ENCODE measurements around the gene RPS15A. TPM values are rescaled to one million over a fixed set of nuclear protein-coding genes. Genes with fewer than 3 reads are reported as not detected.

Gene RPS15A
- polyA plus RNA-seq, 1 experiment, result 2,792 TPM

DNA sequence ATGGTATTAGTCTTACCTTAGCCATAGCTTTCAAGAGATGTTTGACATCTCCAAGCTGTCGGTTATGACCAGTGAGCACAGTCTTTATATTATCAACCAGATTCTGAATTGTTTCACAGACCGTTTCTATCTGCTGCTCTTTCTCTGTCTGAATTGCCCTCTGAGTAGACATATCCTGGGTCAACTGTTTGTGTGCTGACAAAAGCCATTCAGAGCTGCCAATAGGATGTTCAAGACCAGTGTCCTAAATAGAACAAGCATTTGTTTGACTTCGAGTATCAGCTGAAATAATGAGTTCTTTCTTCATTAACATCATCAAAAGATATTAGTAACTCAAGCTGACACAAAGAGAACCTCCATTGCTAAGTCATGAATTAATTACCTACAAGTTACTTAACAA, 26.2 kb upstream of the RPS15A start:
- Histone ChIP-seq H3K27me3 (ENCODE audit: control insufficient read depth, insufficient read depth, low read length) (no peaks in the 10 kb centered on the region), H3K4me3 (ENCODE audit: low read depth, low read length) (no peak overlapping the region), H3K36me3 (ENCODE audit: control insufficient read depth, insufficient read depth, low read length) (peaks cover 11% of the 10 kb centered on the region)
- DNase-seq (ENCODE audit: low read depth), result no peak
- CTCF ChIA-PET, result interaction anchor here (1.7 to 3.1 kb wide), 2 partner anchors 15 to 19 kb away, joined by 5 to 20 read pairs; partner anchors contain the start of gene ARL6IP1
- TF ChIP-seq, protein P1, sequence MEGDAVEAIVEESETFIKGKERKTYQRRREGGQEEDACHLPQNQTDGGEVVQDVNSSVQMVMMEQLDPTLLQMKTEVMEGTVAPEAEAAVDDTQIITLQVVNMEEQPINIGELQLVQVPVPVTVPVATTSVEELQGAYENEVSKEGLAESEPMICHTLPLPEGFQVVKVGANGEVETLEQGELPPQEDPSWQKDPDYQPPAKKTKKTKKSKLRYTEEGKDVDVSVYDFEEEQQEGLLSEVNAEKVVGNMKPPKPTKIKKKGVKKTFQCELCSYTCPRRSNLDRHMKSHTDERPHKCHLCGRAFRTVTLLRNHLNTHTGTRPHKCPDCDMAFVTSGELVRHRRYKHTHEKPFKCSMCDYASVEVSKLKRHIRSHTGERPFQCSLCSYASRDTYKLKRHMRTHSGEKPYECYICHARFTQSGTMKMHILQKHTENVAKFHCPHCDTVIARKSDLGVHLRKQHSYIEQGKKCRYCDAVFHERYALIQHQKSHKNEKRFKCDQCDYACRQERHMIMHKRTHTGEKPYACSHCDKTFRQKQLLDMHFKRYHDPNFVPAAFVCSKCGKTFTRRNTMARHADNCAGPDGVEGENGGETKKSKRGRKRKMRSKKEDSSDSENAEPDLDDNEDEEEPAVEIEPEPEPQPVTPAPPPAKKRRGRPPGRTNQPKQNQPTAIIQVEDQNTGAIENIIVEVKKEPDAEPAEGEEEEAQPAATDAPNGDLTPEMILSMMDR (IDR thresholded peaks at IDR 0.05; ENCODE audit: insufficient read depth, low read depth, low read length), result no peak
- POLR2A ChIA-PET, result no interaction called here

DNA sequence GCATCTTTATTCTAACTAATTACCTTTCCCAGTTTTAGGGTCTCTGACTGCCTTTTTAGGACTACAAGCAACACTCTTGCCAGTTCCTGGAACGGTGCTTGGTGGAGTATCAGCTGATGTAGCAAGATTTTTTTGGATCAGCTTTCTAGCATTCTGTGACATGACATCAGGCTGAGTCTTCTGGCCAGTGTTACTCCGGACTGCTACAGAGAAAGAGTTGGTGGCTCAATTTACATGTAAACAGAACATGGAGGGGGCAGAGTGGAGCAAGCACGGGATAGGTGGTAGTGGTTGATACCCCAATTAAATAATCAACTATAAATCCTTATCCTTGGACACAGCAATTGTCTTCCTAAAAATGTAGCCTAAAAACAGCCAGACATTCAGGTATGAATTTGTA, 21.8 kb upstream of the RPS15A start:
- ChIA-PET POLR2A (no interaction called here), CTCF (no interaction called here)
- TF ChIP-seq, protein P1 (IDR thresholded peaks at IDR 0.05; ENCODE audit: insufficient read depth, low read depth, low read length), result no peak
- peaks cover 15% of the 10 kb centered on the region for H3K36me3 ChIP-seq (ENCODE audit: control insufficient read depth, insufficient read depth, low read length)
- H3K4me3 ChIP-seq (ENCODE audit: low read depth, low read length), result no peak overlapping the region
- no peak for DNase-seq (ENCODE audit: low read depth)
- H3K27me3 ChIP-seq (ENCODE audit: control insufficient read depth, insufficient read depth, low read length), result no peaks in the 10 kb centered on the region

DNA sequence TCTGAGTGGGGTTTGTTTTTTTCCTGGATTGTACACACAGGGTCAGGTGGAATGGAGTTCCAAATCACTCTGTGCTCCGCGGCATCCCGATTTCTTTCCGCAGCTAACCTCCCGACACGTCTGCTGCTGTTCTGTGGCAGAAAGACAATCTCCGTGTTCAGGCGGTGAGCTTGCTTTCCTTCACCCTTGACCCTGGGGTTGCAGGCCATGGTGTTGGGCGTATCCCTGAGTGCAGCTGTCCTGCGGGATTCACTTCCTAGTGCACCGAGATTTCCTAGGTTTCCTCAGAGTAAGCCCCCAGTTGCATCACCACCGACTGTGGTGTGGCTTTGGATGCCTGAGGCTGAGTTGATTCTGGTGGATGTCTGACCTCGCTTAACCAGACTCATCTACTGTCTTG, 19.0 kb upstream of the RPS15A start:
- TF ChIP-seq, protein P1 (IDR thresholded peaks at IDR 0.05; ENCODE audit: insufficient read depth, low read depth, low read length), result no peak
- ChIA-PET POLR2A (no interaction called here), CTCF (interaction anchor here (1.1 kb wide), 1 partner anchor 276 kb away, joined by 3 read pairs; no protein-coding TSS in a partner anchor)
- DNase-seq (ENCODE audit: low read depth), result no peak
- H3K36me3 ChIP-seq (ENCODE audit: control insufficient read depth, insufficient read depth, low read length), result peaks cover 13% of the 10 kb centered on the region
- H3K4me3 ChIP-seq (ENCODE audit: low read depth, low read length), result no peak overlapping the region
- no peaks in the 10 kb centered on the region for H3K27me3 ChIP-seq (ENCODE audit: control insufficient read depth, insufficient read depth, low read length)

DNA sequence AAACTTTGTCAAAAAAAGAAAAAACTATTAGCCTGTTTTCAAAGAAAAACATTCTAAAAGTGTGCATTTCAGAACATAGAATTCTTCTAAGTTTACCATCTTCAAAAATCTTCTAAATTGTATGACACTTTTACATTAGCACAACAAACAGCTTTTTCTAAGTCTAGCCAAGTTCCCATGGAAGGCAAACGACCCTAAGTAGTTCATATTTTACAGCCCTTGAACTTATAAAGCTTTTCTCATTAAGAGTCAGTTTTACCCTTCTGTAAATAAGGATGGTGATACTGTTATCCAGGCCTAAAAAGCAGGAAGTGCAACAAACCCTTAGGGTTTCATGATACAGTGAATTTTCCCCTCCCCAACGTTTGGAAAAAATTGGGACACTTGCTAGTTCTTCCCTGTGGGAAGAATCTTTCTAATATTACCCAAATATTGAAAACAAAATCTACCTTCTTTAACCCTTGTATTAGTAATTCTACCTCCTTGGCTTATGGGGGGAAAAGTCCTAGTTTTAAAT, 15.2 kb upstream of the RPS15A start:
- CTCF ChIA-PET, result interaction anchor here (0.6 kb wide), 1 partner anchor 139 kb away, joined by 3 read pairs; no protein-coding TSS in a partner anchor
- H3K4me3 ChIP-seq (ENCODE audit: low read depth, low read length), result no peak overlapping the region
- TF ChIP-seq, protein P1 (IDR thresholded peaks at IDR 0.05; ENCODE audit: insufficient read depth, low read depth, low read length), result no peak
- POLR2A ChIA-PET, result no interaction called here
- H3K36me3 ChIP-seq (ENCODE audit: control insufficient read depth, insufficient read depth, low read length), result peaks cover 6% of the 10 kb centered on the region
- no peaks in the 10 kb centered on the region for H3K27me3 ChIP-seq (ENCODE audit: control insufficient read depth, insufficient read depth, low read length)
- no peak for DNase-seq (ENCODE audit: low read depth)

DNA sequence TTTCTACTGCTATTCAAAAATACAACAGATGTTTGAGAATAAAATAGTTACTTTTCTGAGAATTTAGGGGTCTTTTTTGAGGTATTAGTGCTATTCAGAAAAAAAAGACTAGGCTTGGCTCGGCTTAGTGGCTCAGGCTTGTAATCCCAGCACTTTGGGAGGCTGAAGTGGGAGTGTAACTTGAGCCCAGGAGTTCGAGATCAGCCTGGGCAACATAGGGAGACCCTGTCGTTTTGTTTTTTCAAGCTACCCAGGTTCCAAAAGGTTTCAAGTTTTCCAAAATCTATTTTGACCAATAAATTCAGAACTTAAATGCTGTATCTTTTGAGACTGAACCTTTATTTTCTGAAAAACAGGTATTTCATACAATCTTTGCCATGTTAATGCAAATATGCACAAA, 14.4 kb upstream of the RPS15A start:
- Histone ChIP-seq H3K27me3 (ENCODE audit: control insufficient read depth, insufficient read depth, low read length) (no peaks in the 10 kb centered on the region), H3K36me3 (ENCODE audit: control insufficient read depth, insufficient read depth, low read length) (peaks cover 5% of the 10 kb centered on the region), H3K4me3 (ENCODE audit: low read depth, low read length) (no peak overlapping the region)
- ChIA-PET POLR2A (no interaction called here), CTCF (interaction anchor here (0.9 to 1.1 kb wide), 3 partner anchors 12 to 165 kb away, joined by 3 to 5 read pairs (median 4); partner anchors contain the start of gene RPS15A)
- no peak for DNase-seq (ENCODE audit: low read depth)
- TF ChIP-seq, protein P1 (IDR thresholded peaks at IDR 0.05; ENCODE audit: insufficient read depth, low read depth, low read length), result no peak
